Fibroblast of villous mesenchyme (primary cell): ENCODE data around the gene MAGI2. TPM values are rescaled to one million over a fixed set of nuclear protein-coding genes. Genes with fewer than 3 reads are reported as not detected.

Experiments used
- DNase-seq: peaks from one replicate; pipeline ENCODE4 v3.0.0-alpha.2; 2010; ENCODE audit warnings: low read depth
- H3K4me3 ChIP-seq: 2 replicates; pipeline ENCODE4 v1.5.1; 2011; ENCODE audit warnings: low read depth, mild to moderate bottlenecking, low read length
- total RNA-seq: library from RNA; depleted of rRNA; stranded (reverse); fragments of >200 nt; gene quantifications from 2 replicates; pipeline ENCODE4 v1.2.3, GENCODE V29; 2012
- TF ChIP-seq, protein P1 (sequence below): IDR thresholded peaks from 2 replicates; pipeline ENCODE4 v1.5.1; 2012; ENCODE audit warnings: low read depth, mild to moderate bottlenecking, low read length; ENCODE audit not compliant: insufficient read depth

MAGI2 gene
- total RNA-seq, 1 donor = 24.6 TPM

GRCh38 chr7:78345979-78346378 lies 1107.5 kb downstream of the MAGI2 start:
- DNase-seq = no peak
- TF ChIP-seq, protein P1, sequence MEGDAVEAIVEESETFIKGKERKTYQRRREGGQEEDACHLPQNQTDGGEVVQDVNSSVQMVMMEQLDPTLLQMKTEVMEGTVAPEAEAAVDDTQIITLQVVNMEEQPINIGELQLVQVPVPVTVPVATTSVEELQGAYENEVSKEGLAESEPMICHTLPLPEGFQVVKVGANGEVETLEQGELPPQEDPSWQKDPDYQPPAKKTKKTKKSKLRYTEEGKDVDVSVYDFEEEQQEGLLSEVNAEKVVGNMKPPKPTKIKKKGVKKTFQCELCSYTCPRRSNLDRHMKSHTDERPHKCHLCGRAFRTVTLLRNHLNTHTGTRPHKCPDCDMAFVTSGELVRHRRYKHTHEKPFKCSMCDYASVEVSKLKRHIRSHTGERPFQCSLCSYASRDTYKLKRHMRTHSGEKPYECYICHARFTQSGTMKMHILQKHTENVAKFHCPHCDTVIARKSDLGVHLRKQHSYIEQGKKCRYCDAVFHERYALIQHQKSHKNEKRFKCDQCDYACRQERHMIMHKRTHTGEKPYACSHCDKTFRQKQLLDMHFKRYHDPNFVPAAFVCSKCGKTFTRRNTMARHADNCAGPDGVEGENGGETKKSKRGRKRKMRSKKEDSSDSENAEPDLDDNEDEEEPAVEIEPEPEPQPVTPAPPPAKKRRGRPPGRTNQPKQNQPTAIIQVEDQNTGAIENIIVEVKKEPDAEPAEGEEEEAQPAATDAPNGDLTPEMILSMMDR = no peak
- H3K4me3 ChIP-seq = no peak overlapping the region

DNA sequence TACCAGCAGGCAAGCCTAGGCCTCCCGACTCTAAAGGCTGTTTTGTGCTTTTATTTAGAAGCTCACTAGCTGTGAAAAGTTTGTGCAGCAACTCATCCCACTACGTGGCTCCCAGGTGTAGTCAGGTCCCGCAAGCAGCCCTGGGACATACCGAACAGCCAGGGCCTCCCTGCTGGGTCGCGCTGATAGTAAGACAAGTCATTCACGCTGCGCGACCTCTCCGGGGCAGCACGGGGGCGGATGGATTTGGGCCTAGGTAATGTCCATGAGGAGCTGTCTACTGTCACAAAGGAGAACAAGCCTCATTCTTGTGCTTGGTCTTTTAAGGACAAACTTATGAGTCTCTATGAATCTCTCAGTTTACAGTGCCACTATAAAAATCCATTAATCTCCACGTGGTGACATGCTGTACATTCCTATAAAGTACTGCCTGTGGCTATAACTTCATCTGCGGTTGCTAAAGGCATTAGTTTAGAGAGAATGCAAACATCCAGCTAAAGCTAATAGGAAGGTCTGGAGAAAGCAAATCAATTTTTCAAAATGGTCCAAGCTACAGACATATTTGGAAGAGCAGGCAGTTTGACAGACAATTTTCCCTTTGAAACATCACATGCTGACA lies 1108.1 kb downstream of the MAGI2 start:
- TF ChIP-seq, protein P1 = no peak

GRCh38 chr7:78334426-78334825 lies 1119.0 kb downstream of the MAGI2 start:
- TF ChIP-seq, protein P1 = no peak
- no peak for DNase-seq

More for the DNA sequence above, 1108.1 kb downstream of the MAGI2 start:
- H3K4me3 ChIP-seq = no peak overlapping the region
- DNase-seq = no peak

GRCh38 chr7:78333530-78334425 lies 1119.7 kb downstream of the MAGI2 start:
- no peak for DNase-seq
- H3K4me3 ChIP-seq = no peak overlapping the region
- TF ChIP-seq, protein P1 = no peak

More at GRCh38 chr7:78334426-78334825, 1119.0 kb downstream of the MAGI2 start:
- H3K4me3 ChIP-seq = no peak overlapping the region

DNA sequence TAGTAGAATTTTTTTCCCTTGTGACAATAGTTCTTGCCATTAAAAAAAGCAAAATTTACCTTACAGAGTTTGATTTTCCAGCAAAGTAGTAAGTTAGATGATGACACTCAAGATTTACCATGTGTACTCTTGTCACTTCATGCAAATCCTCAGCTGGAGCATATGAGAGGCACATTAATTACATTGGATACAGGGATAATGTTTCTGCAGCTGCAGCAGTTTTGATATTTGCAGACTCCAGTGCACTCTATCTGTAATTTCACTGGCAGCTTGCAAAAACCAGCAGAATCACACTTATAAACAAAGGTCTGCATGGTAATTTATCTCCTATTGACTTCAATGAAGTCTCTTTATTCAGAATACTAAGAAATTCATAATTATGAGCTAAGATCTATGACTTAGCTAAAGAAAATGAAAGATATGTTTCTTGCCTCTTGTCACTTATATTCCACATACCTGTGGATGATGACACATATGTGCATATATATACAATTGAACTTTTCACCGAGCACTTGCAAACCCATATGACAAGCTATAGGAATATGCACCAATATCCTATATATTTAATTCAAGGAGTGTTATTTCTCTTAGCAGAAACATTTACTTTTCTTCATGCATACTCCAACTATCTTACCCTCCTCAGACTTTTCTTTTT lies 1124.3 kb downstream of the MAGI2 start:
- TF ChIP-seq, protein P1 = no peak
- no peak overlapping the region for H3K4me3 ChIP-seq
- DNase-seq = no peak

DNA sequence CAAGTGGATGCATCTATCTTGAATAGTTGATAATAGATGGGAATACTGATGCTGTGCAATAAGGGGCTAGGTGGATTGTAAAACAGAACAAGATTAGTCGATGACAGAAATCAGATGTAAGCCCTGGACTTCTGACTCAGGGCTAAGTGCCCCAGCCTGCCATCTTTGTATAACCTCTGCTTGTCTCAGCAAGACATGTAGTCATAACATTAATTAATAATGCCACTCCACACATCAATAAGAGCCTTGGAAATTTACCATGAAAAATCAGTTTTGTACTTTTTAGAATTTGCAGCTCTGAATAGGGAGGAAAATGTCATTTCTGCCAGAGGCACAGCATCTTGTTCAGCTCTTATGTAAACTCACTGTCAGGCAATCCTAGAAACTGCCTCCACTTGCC lies 1125.7 kb downstream of the MAGI2 start:
- DNase-seq = no peak
- TF ChIP-seq, protein P1 = no peak
- no peak overlapping the region for H3K4me3 ChIP-seq
